ENCODE measurements around the gene SELENOW. TPM values are rescaled to one million over a fixed set of nuclear protein-coding genes. Genes with fewer than 3 reads are reported as not detected.

SELENOW gene
- total and polyA plus RNA-seq, 2 donors (not counting 3 experiments of a cell fraction or from before 2014, with no cell fraction given) = 316 to 613 TPM

- intact Hi-C loops (cut with micrococcal nuclease) = no loop called here
- TF ChIP-seq FOS (IDR thresholded peaks at IDR 0.05; ENCODE audit: borderline replicate concordance, insufficient read depth, low read length) = no peak
- no peak for TF ChIP-seq CTCF (IDR thresholded peaks at IDR 0.05; ENCODE audit: extremely low read depth in 1 of 2, insufficient read depth in 1 of 2, low read depth in 1 of 2, low read length in 2 of 2)
- no peak for TF ChIP-seq JUN (IDR thresholded peaks at IDR 0.05; ENCODE audit: borderline replicate concordance, insufficient read depth, insufficient read length, low read depth)
- TF ChIP-seq POLR2A (IDR thresholded peaks at IDR 0.05; ENCODE audit: low read depth, low read length) = no peak
- no peak for TF ChIP-seq GATA2 (IDR thresholded peaks at IDR 0.05; ENCODE audit: insufficient read depth, insufficient read length, low read depth, low read length)
- TF ChIP-seq MAX (IDR thresholded peaks at IDR 0.05; ENCODE audit: insufficient read depth, insufficient read length) = no peak
- no peak for TF ChIP-seq POLR2AphosphoS5 (IDR thresholded peaks at IDR 0.05; ENCODE audit: insufficient read depth, low read depth, low read length)
- POLR2A ChIA-PET = no interaction called here
- Histone ChIP-seq H3K27ac (ENCODE audit: insufficient read depth, low read depth, low read length) (no peak overlapping the region), H3K27me3 (ENCODE audit: control insufficient read depth in 2 of 2, insufficient read depth in 2 of 2, low read length in 2 of 2) (no peaks in the 10 kb centered on the region), H3K4me3 (replicated peaks in 1 of 3; ENCODE audit: insufficient read depth in 1 of 3, low read depth in 1 of 3, low read length in 3 of 3) (no peak overlapping the region), H3K36me3 (ENCODE audit: control insufficient read depth in 2 of 2, extremely low read depth in 1 of 2, insufficient read depth in 2 of 2, low read length in 2 of 2) (peaks cover under 1 to 12% of the 10 kb centered on the region in 2 experiments), H3K9ac (replicated peaks; ENCODE audit: extremely low read depth, insufficient read depth, low read length) (no peak overlapping the region), H3K79me2 (ENCODE audit: control insufficient read depth, insufficient read depth, low read length) (no peaks in the 10 kb centered on the region), H3K4me2 (ENCODE audit: insufficient read depth, low read length) (no peak overlapping the region), H3K9me3 (replicated peaks; ENCODE audit: control insufficient read depth, insufficient read depth, low read length) (no peaks in the 10 kb centered on the region), H2AFZ (ENCODE audit: low read depth, low read length) (no peak overlapping the region), H3K9me1 (replicated peaks; ENCODE audit: control insufficient read depth, extremely low read depth, insufficient read depth, low read length) (no peaks in the 10 kb centered on the region), H3K4me1 (ENCODE audit: control insufficient read depth, extremely low read depth, insufficient read depth, low read length) (peaks cover 4% of the 10 kb centered on the region), H4K20me1 (replicated peaks; ENCODE audit: control insufficient read depth, extremely low read depth, insufficient read depth, low read length) (no peaks in the 10 kb centered on the region)
- FAIRE-seq = no peak
- DNase-seq (ENCODE audit: low read depth, low spot score) = no peak
- BruUV-seq (replicated peaks) = no TSS peak
- dilution Hi-C loops (cut with MboI; ENCODE audit: extremely low pct_ligation_motif_present, low sequenced_read_pairs) = no loop called here
- CTCF ChIA-PET = interaction anchor here (7.3 kb wide), 1 partner anchor 27 kb away, joined by 169 read pairs; no protein-coding TSS in a partner anchor
Observed at GRCh38 chr19:47762151-47762550, 16.4 kb upstream of the SELENOW start.

Measured in endothelial cell of umbilical vein (primary cell).